ENCODE results near the gene PTPN23. TPM values are rescaled to one million over a fixed set of nuclear protein-coding genes. Genes with fewer than 3 reads are reported as not detected.

The PTPN23 gene
- total and polyA plus RNA-seq, 10 donors, result 5.0 to 195 (median 39.9) TPM

DNA sequence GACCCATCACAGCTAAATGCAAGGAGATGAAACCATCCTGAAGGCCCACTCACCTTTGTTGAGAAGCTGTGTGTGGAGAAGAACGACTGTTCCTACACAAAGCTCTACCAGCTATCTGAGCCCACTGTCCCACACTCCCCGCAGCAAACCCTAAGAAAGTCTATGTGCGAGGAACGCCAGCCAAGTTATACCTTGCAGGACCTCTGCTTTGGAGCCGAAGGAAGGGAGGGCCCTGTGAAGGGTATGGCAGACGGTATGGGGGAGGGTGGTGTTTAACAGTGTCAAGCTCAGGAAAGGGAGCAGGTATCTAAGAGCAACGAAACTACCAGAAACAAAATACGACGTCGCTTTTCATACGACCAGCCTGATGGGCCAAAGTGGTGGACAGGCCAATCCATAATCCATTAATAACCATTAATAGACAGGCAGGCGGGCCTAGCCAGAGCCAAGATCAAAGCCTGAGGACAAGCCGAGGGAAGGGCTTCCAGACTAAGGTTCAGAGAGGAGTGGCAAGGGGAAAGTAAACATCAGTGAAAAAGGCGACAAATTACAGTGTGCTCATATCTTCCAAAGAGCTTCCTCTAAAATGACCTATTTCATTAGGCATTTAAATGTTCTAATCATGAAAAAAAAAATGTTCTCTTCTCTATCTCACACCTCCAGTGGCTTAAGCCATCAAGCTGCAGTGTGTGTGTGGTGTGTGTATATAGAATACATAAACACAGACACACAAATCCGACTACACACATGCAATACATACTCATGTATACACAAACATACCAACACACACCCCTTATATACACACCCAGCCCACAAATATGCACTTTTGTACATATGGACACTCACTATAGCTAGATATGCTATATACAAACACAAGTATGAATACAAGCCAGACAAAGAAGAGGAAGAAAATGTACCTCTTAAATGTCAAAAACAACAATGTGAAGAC, 43.9 kb downstream of the PTPN23 start:
- no peak for TF ChIP-seq POLR2A (IDR thresholded peaks at IDR 0.05)
- TF ChIP-seq, protein P1, sequence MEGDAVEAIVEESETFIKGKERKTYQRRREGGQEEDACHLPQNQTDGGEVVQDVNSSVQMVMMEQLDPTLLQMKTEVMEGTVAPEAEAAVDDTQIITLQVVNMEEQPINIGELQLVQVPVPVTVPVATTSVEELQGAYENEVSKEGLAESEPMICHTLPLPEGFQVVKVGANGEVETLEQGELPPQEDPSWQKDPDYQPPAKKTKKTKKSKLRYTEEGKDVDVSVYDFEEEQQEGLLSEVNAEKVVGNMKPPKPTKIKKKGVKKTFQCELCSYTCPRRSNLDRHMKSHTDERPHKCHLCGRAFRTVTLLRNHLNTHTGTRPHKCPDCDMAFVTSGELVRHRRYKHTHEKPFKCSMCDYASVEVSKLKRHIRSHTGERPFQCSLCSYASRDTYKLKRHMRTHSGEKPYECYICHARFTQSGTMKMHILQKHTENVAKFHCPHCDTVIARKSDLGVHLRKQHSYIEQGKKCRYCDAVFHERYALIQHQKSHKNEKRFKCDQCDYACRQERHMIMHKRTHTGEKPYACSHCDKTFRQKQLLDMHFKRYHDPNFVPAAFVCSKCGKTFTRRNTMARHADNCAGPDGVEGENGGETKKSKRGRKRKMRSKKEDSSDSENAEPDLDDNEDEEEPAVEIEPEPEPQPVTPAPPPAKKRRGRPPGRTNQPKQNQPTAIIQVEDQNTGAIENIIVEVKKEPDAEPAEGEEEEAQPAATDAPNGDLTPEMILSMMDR (IDR thresholded peaks at IDR 0.05 in 8 of 11, conservative IDR thresholded peaks at IDR 0.05 in 3 of 11), result no peak
- TF ChIP-seq POLR2AphosphoS5 (IDR thresholded peaks at IDR 0.05), result no peak
- intact Hi-C loops (cut with DNase I; ENCODE audit: low total_unique reads), result no loop called here
- no peak for DNase-seq
- WGBS, 5 donors, result 89 to 94% (median 93%) methylated on average over 15 of the region's 15 CpGs
- Histone ChIP-seq H3K9me3 (no peaks in the 10 kb centered on the region), H3K27ac (no peak overlapping the region), H3K27me3 (replicated peaks in 1 of 7) (no peaks in the 10 kb centered on the region), H3K4me3 (no peak overlapping the region), H3K4me1 (peaks cover 12 to 33% (median 23%) of the 10 kb centered on the region in 6 donors), H3K36me3 (peaks cover 0 to 98% (median 55%) of the 10 kb centered on the region in 6 donors)

DNA sequence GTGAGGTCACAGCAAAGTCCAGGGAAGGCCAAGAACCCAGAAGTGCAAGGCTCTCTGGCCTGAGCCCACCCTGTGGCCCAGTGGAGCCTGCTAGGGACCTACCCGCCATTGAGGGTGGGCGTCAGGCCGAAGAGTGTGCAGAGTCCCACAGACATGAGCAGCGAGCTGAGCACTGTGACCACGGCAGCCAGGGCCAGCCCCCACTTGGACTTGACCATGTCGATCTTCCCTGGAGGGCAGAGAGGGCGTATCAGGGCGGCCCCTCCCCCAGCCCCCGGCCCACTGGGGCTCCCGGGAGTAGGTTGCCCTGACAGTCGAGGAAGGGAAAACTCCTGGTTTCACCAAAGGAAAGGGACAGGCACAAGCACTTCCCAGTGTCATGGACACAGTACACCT, 44.6 kb downstream of the PTPN23 start:
- Histone ChIP-seq H3K36me3 (peaks cover 0 to 97% (median 49%) of the 10 kb centered on the region in 6 donors), H3K4me3 (no peak overlapping the region), H3K9me3 (no peaks in the 10 kb centered on the region), H3K4me1 (peaks cover 12 to 29% (median 22%) of the 10 kb centered on the region in 6 donors), H3K27me3 (replicated peaks in 1 of 7) (no peaks in the 10 kb centered on the region), H3K27ac (no peak overlapping the region)
- intact Hi-C loops (cut with DNase I; ENCODE audit: low total_unique reads), result no loop called here
- DNase-seq, result no peak
- TF ChIP-seq POLR2A (IDR thresholded peaks at IDR 0.05), result no peak
- TF ChIP-seq, protein P1 (IDR thresholded peaks at IDR 0.05 in 8 of 11, conservative IDR thresholded peaks at IDR 0.05 in 3 of 11), result no peak
- TF ChIP-seq POLR2AphosphoS5 (IDR thresholded peaks at IDR 0.05), result no peak
- WGBS, 5 donors, result 89 to 96% (median 93%) methylated on average over 7 to 11 of the region's 11 CpGs

DNA sequence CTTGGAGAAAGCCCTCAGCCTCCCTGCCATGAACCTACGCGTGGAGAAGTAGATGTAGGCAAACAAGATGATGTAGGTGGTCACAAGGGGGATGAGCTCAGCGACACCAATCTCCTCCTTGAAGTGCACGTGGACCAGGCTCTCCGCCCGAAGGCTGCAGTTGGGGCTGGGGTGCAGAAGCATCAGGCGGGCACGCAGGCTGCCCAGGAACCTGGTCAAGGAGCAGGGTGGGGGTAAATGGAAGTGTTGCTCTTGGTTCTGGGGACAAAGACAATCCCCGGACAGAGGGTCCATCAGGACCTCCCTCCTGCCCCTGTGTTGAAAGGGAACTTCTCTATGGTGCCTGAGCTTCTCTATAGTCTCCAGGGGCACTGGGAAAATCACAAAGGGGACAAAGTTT, 45.1 kb downstream of the PTPN23 start:
- TF ChIP-seq POLR2A (IDR thresholded peaks at IDR 0.05), result no peak
- TF ChIP-seq, protein P1 (IDR thresholded peaks at IDR 0.05 in 8 of 11, conservative IDR thresholded peaks at IDR 0.05 in 3 of 11), result no peak
- no peak for TF ChIP-seq POLR2AphosphoS5 (IDR thresholded peaks at IDR 0.05)
- peaks cover 0 to 97% (median 50%) of the 10 kb centered on the region in 6 donors for H3K36me3 ChIP-seq
- intact Hi-C loops (cut with DNase I; ENCODE audit: low total_unique reads), result no loop called here

DNA sequence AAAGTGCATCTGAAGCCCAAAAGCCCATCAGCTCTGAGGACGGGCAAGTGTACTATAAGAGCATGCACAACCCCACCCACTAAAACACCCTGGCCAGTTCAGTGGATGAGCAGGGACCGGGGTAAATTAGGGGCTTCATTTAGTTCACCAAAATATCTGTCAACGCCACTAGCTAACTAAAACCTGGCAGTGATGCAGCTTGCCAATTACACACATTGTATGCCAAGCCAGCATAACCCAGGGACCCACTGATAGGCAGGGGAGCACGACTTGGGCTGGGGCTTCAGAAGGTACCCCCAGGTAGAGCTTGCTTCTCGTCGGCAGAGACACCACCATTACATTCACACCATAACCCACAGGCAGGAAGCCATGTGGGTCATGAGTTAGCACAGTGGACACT, 47.0 kb downstream of the PTPN23 start:
- no peaks in the 10 kb centered on the region for H3K27me3 ChIP-seq (replicated peaks in 1 of 7)
- WGBS, 5 donors, result 90 to 98% (median 95%) methylated on average over 4 to 6 of the region's 6 CpGs
- no peaks in the 10 kb centered on the region for H3K9me3 ChIP-seq
- peaks cover 0 to 4% (median under 1%) of the 10 kb centered on the region in 6 donors for H3K4me1 ChIP-seq
- H3K36me3 ChIP-seq, result peaks cover 0 to 99% (median 60%) of the 10 kb centered on the region in 6 donors
- H3K4me3 ChIP-seq, result no peak overlapping the region
- no peak overlapping the region for H3K27ac ChIP-seq
- DNase-seq, result no peak
- TF ChIP-seq POLR2AphosphoS5 (IDR thresholded peaks at IDR 0.05) (no peak), POLR2A (IDR thresholded peaks at IDR 0.05) (no peak)
- TF ChIP-seq, protein P1 (IDR thresholded peaks at IDR 0.05 in 8 of 11, conservative IDR thresholded peaks at IDR 0.05 in 3 of 11), result no peak
- intact Hi-C loops (cut with DNase I; ENCODE audit: low total_unique reads), result no loop called here

More for the DNA sequence above, 45.1 kb downstream of the PTPN23 start:
- Histone ChIP-seq H3K4me1 (peaks cover 10 to 23% (median 18%) of the 10 kb centered on the region in 6 donors), H3K27me3 (replicated peaks in 1 of 7) (no peaks in the 10 kb centered on the region), H3K27ac (no peak overlapping the region), H3K9me3 (no peaks in the 10 kb centered on the region), H3K4me3 (no peak overlapping the region)
- 92 to 97% (median 95%) methylated on average over 9 of the region's 9 CpGs for WGBS, 5 donors
- no peak for DNase-seq

All from spleen (tissue), 11 donors.